Neural cell (in vitro differentiated cells): ENCODE measurements around the gene MRC2. TPM values are rescaled to one million over a fixed set of nuclear protein-coding genes. Genes with fewer than 3 reads are reported as not detected.

Experiments
- H2AFZ ChIP-seq: fragments of 200-600, 300-800 bp; sonication (generic), shearing (Covaris generic); 2 replicates; pipeline ENCODE4 v1.6.0; 2014; ENCODE audit warnings: low read depth, mild to moderate bottlenecking, antibody characterized with exemption, low read length, moderate library complexity
- H3F3A ChIP-seq: fragments of 200-600 bp; shearing (Covaris generic); 2 replicates; pipeline ENCODE4 v1.6.1; 2016; ENCODE audit warnings: mild to moderate bottlenecking, moderate library complexity, mixed read lengths, antibody characterized with exemption, low read length; ENCODE audit not compliant: insufficient read depth, poor library complexity, severe bottlenecking
- H3K27ac ChIP-seq: fragments of 200-600, 300-800 bp; sonication (generic), shearing (Covaris generic); 2 replicates; pipeline ENCODE4 v1.5.1; 2014; ENCODE audit warnings: mild to moderate bottlenecking, low read length, moderate library complexity
- H3K27me3 ChIP-seq: fragments of 300-800, 200-600 bp; sonication (generic), shearing (Covaris generic); 2 replicates; pipeline ENCODE4 v1.6.0; 2014; ENCODE audit warnings: mild to moderate bottlenecking, low read depth, low read length, moderate library complexity; ENCODE audit not compliant: insufficient read depth
- H3K36me3 ChIP-seq: fragments of 300-800, 200-600 bp; sonication (generic), shearing (Covaris generic); 2 replicates; pipeline ENCODE4 v1.5.1; 2014; ENCODE audit warnings: mild to moderate bottlenecking, antibody characterized with exemption, low read length, moderate library complexity; ENCODE audit not compliant: insufficient read depth
- H3K4me2 ChIP-seq: fragments of 300-800, 200-600 bp; sonication (generic), shearing (Covaris generic); 2 replicates; pipeline ENCODE4 v1.6.0; 2014; ENCODE audit warnings: mild to moderate bottlenecking, low read length
- H3K4me3 ChIP-seq: fragments of 300-800, 200-600 bp; sonication (generic), shearing (Covaris generic); 2 replicates; pipeline ENCODE4 v1.5.1; 2014; ENCODE audit warnings: mild to moderate bottlenecking, low read length, moderate library complexity
- H3K79me2 ChIP-seq: fragments of 200-600 bp; shearing (Covaris generic); replicated peaks from 2 replicates; pipeline ENCODE4 v1.6.0; 2014; ENCODE audit warnings: mild to moderate bottlenecking, low read length, moderate library complexity; ENCODE audit not compliant: insufficient read depth
- H3K9ac ChIP-seq: fragments of 300-800, 200-600 bp; sonication (generic), shearing (Covaris generic); 2 replicates; pipeline ENCODE4 v1.6.1; 2016; ENCODE audit warnings: mild to moderate bottlenecking, low read length, mixed read lengths
- H3K9me2 ChIP-seq: fragments of 200-600 bp; shearing (Covaris generic); 2 replicates; pipeline ENCODE4 v1.6.1; 2016; ENCODE audit warnings: mild to moderate bottlenecking, low read length, mixed read lengths; ENCODE audit not compliant: insufficient read depth
- H3K9me3 ChIP-seq: fragments of 200-600, 300-800 bp; sonication (generic), shearing (Covaris generic); 2 replicates; pipeline ENCODE4 v1.6.1; 2016; ENCODE audit warnings: mild to moderate bottlenecking, mixed run types, low read length, moderate library complexity, mixed read lengths
- H4K20me1 ChIP-seq: fragments of 200-600 bp; shearing (Covaris generic); 2 replicates; pipeline ENCODE4 v1.6.1; 2016; ENCODE audit warnings: mild to moderate bottlenecking, mixed run types; ENCODE audit not compliant: insufficient read depth
- EP300 ChIP-seq: fragments of 450-650 bp; conservative IDR thresholded peaks from 2 replicates; pipeline ENCODE4 v1.6.1; 2014; ENCODE audit warnings: antibody characterized with exemption, mild to moderate bottlenecking, moderate library complexity; ENCODE audit not compliant: poor library complexity, severe bottlenecking
- EZH2 ChIP-seq: fragments of 200-600, 300-800 bp; shearing (Covaris generic), sonication (generic); IDR thresholded peaks from 2 replicates; pipeline ENCODE4 v1.6.1; 2014; ENCODE audit warnings: antibody characterized with exemption, low read length, borderline replicate concordance, mild to moderate bottlenecking; ENCODE audit not compliant: insufficient read depth, poor library complexity, severe bottlenecking
- MXI1 ChIP-seq: fragments of 450-650 bp; conservative IDR thresholded peaks from 2 replicates; pipeline ENCODE4 v1.6.1; 2014; ENCODE audit warnings: antibody characterized with exemption, mild to moderate bottlenecking; ENCODE audit not compliant: poor library complexity, severe bottlenecking
- POLR2AphosphoS5 ChIP-seq: IDR thresholded peaks from 2 replicates; pipeline ENCODE4 v1.6.1; 2012
- RAD21 ChIP-seq: fragments of 450-650 bp; conservative IDR thresholded peaks from 2 replicates; pipeline ENCODE4 v1.6.1; 2014; ENCODE audit warnings: antibody characterized with exemption, mild to moderate bottlenecking, moderate library complexity
- SMC3 ChIP-seq: fragments of 450-650 bp; conservative IDR thresholded peaks from 2 replicates; pipeline ENCODE4 v1.6.1; 2014; ENCODE audit warnings: antibody characterized with exemption, mild to moderate bottlenecking, moderate library complexity; ENCODE audit not compliant: poor library complexity
- TAF1 ChIP-seq: IDR thresholded peaks from 2 replicates; pipeline ENCODE4 v1.6.1; 2012; ENCODE audit warnings: low read depth
- polyA plus RNA-seq: library from polyadenylated mRNA; depleted of rRNA; stranded (reverse); fragments of >200 nt; gene quantifications from 2 replicates; pipeline ENCODE4 v1.2.3, GENCODE V29; 2014
- TF ChIP-seq, protein P1 (sequence below): IDR thresholded peaks from 2 replicates; pipeline ENCODE4 v1.6.1; 2012; ENCODE audit warnings: borderline replicate concordance
- TF ChIP-seq, protein P2 (sequence below): fragments of 450-650 bp; IDR thresholded peaks from 2 replicates; pipeline ENCODE4 v1.5.1; 2014; ENCODE audit warnings: antibody characterized with exemption, mild to moderate bottlenecking, moderate library complexity; ENCODE audit not compliant: poor library complexity, severe bottlenecking

The MRC2 gene
- polyA plus RNA-seq, 1 donor from 2014 or later: 0.36 TPM

DNA sequence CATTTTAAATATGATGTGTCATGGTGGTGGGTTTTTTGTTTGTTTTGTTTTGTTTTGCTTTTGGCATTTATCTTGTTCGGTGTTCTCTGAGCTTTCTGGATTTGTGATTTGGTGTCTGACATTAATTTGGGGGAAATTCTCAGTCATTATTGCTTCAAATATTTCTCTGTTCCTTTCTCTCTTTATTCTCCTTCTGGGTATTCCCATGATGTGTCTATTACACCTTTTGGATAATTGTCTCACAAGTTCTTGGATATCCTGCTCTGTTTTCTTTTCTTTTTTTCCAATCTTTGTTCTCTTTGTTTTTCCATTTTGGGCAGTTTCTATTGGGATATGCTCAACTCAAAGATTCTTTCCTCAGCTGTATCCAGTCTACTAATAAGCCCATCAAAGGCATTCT, 92.1 kb downstream of the MRC2 start:
- H3K27me3 ChIP-seq: no peaks in the 10 kb centered on the region
- H3K9ac ChIP-seq: no peak overlapping the region
- H3K79me2 ChIP-seq: no peaks in the 10 kb centered on the region
- TF ChIP-seq, protein P1, sequence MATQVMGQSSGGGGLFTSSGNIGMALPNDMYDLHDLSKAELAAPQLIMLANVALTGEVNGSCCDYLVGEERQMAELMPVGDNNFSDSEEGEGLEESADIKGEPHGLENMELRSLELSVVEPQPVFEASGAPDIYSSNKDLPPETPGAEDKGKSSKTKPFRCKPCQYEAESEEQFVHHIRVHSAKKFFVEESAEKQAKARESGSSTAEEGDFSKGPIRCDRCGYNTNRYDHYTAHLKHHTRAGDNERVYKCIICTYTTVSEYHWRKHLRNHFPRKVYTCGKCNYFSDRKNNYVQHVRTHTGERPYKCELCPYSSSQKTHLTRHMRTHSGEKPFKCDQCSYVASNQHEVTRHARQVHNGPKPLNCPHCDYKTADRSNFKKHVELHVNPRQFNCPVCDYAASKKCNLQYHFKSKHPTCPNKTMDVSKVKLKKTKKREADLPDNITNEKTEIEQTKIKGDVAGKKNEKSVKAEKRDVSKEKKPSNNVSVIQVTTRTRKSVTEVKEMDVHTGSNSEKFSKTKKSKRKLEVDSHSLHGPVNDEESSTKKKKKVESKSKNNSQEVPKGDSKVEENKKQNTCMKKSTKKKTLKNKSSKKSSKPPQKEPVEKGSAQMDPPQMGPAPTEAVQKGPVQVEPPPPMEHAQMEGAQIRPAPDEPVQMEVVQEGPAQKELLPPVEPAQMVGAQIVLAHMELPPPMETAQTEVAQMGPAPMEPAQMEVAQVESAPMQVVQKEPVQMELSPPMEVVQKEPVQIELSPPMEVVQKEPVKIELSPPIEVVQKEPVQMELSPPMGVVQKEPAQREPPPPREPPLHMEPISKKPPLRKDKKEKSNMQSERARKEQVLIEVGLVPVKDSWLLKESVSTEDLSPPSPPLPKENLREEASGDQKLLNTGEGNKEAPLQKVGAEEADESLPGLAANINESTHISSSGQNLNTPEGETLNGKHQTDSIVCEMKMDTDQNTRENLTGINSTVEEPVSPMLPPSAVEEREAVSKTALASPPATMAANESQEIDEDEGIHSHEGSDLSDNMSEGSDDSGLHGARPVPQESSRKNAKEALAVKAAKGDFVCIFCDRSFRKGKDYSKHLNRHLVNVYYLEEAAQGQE: no peak
- TF ChIP-seq EZH2 (no peak), RAD21 (no peak), POLR2AphosphoS5 (no peak), EP300 (no peak), SMC3 (no peak), TAF1 (no peak), MXI1 (no peak)
- TF ChIP-seq, protein P2, sequence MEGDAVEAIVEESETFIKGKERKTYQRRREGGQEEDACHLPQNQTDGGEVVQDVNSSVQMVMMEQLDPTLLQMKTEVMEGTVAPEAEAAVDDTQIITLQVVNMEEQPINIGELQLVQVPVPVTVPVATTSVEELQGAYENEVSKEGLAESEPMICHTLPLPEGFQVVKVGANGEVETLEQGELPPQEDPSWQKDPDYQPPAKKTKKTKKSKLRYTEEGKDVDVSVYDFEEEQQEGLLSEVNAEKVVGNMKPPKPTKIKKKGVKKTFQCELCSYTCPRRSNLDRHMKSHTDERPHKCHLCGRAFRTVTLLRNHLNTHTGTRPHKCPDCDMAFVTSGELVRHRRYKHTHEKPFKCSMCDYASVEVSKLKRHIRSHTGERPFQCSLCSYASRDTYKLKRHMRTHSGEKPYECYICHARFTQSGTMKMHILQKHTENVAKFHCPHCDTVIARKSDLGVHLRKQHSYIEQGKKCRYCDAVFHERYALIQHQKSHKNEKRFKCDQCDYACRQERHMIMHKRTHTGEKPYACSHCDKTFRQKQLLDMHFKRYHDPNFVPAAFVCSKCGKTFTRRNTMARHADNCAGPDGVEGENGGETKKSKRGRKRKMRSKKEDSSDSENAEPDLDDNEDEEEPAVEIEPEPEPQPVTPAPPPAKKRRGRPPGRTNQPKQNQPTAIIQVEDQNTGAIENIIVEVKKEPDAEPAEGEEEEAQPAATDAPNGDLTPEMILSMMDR: no peak
- no peak overlapping the region for H3K4me2 ChIP-seq
- H3K4me3 ChIP-seq: no peak overlapping the region
- no peak overlapping the region for H2AFZ ChIP-seq
- H3F3A ChIP-seq: no peaks in the 10 kb centered on the region
- H4K20me1 ChIP-seq: no peaks in the 10 kb centered on the region
- no peaks in the 10 kb centered on the region for H3K9me3 ChIP-seq
- H3K9me2 ChIP-seq: no peaks in the 10 kb centered on the region
- H3K36me3 ChIP-seq: no peaks in the 10 kb centered on the region
- no peak overlapping the region for H3K27ac ChIP-seq

DNA sequence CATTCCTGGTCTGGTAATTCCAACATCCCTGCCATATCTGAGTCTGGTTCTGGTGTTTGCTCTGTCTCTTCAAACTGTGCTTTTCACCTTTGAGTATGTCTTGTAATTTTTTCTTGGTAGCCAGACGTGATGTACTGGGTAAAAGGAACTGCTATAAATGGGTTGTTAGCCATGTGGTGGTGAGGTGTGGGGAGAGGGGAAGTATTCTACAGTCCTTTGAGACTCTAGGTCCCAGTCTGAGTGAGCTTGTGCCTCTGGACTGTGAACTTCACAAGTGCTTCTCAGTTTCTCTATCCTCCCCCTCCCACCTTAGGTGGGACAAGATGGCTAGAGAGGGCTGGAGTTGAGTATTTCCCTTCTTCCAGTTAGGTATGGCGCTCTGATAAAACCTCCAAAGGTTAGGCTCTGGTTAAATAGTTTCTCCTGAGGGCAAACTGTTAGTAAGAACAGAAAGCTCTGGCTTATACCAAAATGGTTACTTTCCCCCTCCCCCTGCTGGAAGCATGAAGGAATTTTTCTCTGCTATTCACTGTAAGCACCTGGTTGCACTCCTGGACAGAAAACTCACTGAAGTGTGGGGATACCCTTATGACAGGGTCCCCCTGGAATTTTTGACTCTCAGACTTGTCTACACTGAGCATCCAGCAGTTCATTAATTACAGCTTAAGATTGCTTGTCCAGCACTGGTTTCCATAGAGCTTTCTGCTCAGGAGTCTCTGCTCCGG, 92.8 kb downstream of the MRC2 start:
- H3K9me2 ChIP-seq: no peaks in the 10 kb centered on the region
- H3F3A ChIP-seq: no peaks in the 10 kb centered on the region
- no peak overlapping the region for H3K4me3 ChIP-seq
- no peak overlapping the region for H3K4me2 ChIP-seq
- no peak overlapping the region for H3K27ac ChIP-seq
- H3K9ac ChIP-seq: no peak overlapping the region
- no peaks in the 10 kb centered on the region for H3K9me3 ChIP-seq
- TF ChIP-seq POLR2AphosphoS5: no peak
- TF ChIP-seq EP300: no peak
- TF ChIP-seq, protein P1: no peak
- no peak for TF ChIP-seq EZH2
- TF ChIP-seq MXI1: no peak
- TF ChIP-seq, protein P2: no peak
- no peak for TF ChIP-seq SMC3
- no peak for TF ChIP-seq RAD21
- TF ChIP-seq TAF1: no peak
- no peaks in the 10 kb centered on the region for H4K20me1 ChIP-seq
- no peak overlapping the region for H2AFZ ChIP-seq
- no peaks in the 10 kb centered on the region for H3K79me2 ChIP-seq
- no peaks in the 10 kb centered on the region for H3K27me3 ChIP-seq
- H3K36me3 ChIP-seq: no peaks in the 10 kb centered on the region
